Stimulated activated CD8-positive, alpha-beta memory T cell treated with anti-CD3 and anti-CD28 coated beads, Interleukin-2, amount 100 ng/mL, for 48 hours (primary cell): ENCODE data around the gene PRND.
A peak's percentile ranks its signal among the peaks of the same experiment; 100 is the strongest.
"Not testable (repeated sequence)": the region's sequence is repeated elsewhere in the genome, so short reads cannot be mapped to it uniquely, and the experiment has no call there.

Experiments used
- DNase-seq, 2 donors: peaks; one replicate each; pipeline ENCODE4 v3.0.0-alpha.2; 2020; ENCODE audit warnings: low read depth in 2 of 2

PRND gene

DNA sequence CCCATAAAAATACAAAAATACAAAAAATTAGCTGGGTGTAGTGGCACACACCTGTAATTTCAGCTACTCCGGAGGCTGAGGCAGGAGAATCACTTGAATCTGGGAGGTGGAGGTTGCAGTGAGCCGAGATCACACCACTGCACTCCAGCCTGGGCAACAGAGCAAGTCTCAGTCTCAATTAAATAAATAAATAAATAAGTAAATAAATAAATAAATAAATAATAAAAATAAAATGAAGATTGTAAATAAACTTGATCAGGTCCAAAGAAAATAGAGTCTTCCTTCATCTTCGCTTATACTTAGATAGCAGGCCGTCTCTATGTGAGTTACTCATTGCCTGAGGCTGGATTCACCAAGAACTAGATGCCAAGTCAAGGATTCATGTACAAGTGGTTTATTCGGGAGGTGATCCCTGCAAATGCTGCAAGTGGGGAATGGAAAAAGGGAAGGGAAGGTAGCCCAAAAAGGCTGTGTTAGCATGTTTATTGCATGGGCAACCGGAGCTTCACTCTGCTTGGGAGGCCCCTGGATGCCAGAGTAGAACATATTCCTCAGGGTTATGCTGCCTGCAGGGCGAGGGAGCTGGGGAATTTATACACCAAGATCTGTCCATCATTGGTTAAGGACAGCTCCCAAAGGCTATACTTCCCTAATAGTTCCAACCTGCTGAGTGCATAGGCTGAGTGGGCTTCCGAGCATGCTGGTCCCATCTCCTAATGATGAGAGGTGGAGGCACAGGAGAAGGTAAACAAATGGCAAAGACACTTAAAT, 16.3 kb downstream of the PRND start:
- no peak for DNase-seq

DNA sequence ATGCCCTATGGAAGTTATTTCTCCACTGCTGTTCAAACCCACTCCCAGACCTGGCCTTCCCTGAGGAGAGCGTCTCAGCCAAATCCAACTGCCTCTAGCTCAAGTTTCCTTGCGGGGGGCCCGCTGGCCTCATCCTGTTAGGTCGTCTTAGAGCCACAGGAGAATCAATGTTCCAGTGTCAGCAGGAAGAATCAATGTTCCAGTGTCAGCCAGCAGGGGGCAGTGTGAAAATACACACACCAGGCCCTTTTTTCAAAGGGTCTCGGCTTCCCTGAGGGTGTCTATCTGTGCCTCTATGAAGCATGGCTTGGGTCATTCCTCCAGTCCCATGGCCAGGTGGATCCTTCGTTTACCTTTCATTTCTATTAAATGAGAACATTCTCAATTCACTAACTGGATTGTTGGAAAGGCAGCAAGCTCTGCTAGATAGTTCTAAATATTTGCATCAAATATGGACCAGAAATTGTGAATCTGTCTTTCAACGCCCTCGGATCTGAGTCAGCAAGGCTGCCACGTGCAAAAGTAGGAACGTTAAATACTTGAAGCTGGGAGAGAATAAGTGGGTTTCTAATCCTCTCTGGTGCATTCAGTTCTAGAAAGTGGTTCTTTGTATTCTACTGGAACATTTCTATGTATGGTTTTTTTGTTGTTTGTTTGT, 19.2 kb downstream of the PRND start:
- peak; percentile 49 to 55 for DNase-seq

DNA sequence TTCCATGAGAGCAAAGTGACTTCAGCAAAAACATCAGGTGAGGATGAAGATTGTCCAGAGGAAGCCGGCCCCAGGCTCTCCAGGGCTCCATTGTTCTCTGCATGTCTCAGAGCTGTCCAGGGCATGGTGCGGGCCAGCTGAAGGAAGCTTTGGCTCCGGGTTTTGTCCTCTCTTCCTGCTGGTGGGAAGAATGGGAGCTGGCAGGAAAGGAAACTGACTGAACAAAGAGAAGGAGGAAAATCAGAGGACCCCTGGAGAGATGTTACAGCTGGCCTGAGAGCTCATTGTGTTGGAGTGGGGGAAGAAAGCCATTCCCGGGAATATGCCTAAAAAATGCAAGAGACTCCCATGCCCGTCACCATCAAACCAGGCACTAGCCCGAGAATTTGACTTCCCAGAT, 27.1 kb downstream of the PRND start:
- DNase-seq: no peak

DNA sequence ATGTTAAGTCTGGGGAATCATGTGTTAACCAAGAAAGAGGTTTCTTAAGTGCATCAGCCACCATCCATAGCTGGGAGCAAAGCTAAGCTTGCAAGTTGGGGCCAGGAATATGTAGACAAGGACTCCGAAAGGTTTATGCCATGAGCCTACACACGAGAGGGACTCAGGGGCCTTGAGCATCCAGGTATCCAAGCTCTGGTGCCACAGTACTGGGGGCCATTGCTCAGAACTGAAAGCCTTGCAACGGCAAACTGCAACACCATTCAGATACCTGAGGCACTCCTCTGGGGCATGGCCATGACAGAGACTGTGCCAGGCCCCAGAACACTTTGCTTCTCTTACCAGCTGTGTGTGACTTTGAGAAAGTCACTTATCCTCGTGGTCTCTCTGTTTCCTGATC, 27.6 kb downstream of the PRND start:
- no peak for DNase-seq

DNA sequence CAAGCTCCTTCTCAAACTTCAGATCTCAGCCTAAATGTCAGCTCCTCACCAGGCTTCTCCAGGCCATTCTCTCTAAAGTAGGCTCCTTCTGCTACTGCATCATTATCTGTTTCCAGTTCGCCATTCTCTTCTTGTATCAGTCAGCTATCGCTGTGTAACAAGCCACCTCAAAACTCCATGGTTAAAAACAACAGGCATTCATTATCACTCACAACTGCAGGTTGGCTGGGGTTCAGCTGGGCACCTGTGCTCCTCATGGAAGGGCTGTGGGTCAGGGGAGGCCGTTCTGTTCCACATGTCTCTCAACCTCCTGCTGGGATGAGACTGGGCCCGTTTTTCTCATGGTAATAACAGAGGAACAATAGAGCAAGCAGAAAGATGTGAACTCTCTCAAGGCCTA, 28.7 kb downstream of the PRND start:
- DNase-seq: no peak

DNA sequence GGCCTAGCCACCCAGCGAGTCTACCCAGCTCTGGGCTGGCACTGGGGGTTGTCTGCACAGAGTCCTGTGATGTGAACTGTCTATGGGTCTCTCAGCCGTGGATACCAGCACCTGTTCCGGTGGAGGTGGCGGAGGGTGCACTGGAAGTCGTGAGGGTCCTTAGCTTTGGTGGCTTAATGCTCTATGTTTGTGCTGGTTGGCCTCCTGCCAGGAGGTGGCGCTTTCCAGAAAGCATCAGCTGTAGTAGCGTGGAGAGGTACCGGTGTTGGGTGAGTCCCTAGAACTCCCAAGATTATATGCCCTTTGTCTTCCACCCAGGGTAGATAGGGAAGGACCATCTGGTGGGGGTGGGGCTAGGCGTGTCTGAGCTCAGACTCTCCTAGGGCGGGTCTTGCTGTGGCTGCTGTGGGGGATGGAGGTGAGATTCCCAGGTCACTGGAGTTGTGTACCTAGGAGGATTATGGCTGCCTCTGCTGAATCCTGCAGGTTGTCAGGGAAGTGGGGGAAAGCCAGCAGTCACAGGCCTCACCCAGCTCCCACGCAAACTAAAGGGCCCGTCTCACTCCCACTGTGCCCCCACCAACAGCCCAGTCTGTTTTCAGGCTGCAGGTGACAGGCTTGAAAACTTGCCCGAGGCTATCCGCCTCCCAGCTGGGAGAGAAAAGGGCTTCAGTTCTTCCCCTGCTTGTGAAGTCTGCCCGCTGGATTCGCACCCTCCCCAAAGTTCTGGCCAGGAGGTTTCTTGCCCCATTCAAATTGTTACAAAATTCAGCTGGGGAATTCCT, 37.6 kb downstream of the PRND start:
- DNase-seq: peak; percentile 20 to 41

DNA sequence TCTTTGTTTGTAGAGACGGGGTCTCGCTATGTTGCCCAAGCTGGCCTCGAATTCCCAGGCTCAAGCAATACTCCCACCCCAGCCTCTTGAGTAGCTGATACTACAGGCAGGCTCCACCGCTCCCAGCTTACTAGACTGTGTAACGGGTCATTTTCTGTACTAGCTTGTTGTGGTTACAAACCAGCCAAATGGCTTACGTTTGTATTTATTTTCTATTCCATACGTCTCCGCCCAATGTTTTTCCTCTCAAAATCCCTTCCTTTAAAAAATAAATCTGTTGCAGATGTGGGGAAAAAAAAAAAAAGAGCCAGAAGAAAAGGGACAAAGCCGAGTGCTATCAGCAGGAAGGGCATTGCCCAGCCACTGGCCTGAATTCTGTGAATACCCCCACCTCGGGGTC, 41.6 kb downstream of the PRND start:
- DNase-seq: no peak

DNA sequence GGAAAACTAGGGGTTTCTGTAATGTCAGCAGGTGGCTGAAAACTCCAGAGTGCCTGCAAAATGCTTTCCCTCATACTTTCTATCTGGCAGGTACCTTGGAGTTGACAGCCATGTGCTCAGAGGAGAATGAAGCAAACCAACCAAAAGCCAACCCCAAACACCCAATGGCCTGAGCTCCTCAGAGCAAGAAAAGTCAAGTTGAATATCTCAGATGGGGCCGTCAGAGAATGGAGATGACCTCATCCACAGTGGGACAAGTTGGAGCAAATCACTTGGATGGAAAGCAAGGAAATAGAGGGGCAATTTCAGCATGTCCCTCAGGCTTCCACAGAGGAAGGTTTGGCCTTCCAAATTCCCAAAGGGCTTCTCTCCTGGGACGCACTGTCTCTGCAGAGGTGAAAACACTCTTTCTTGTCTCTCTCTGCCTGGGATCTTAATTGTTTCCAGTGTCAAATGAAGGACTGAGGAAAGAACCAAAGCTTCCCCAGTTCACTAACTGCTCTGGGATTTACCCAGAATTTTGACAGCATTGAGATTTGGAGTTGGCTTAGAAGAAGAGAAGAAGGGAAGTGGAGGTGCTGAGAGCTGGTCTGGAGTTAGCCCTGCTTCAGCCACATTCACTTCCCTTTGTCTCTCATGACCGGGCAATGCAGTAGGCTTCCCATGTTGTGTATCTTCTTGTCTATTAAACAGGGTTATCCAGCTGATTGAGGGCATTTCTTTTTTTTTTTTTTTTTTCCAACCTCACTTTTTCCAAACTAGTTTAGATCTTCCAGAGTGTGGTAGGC, 42.2 kb downstream of the PRND start:
- no peak for DNase-seq

DNA sequence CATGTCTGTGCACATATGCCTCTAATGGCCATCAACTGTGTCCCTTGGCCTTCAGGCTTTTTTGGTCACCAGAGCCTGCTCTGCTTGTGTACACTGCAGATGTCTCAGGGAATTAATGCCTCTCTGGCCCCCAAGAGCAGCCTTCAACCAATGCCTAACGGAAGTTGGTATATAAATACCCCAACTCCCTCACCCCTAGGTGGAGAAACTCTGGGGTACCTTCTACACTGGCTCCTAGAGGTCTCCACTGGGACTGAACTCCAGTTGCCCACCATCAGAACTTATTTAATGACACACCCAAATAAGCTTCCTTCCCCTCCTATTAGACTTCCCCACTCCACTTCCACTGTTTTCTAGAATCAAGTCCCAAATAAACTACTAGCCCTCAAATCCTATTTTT, 43.1 kb downstream of the PRND start:
- DNase-seq: no peak

DNA sequence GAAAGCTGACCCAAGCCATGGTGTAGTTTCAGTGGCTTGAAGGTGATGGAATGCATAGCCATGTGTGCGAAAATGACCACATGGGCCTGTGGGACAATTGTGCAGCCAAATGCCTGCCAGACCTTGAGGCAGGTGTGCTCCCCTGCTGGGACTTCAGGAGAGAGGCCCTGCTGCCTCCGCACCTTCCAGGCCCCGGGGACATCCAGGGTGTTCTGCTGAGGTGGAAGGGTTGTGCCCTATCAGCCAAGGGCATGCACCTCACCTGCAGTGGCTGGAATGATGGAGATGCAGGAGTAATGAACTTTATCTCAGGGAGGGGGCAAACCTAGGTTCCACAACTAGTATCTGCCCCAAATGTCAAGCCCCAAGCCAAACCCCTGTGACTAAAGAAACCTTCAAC, 44.0 kb downstream of the PRND start:
- no peak for DNase-seq

DNA sequence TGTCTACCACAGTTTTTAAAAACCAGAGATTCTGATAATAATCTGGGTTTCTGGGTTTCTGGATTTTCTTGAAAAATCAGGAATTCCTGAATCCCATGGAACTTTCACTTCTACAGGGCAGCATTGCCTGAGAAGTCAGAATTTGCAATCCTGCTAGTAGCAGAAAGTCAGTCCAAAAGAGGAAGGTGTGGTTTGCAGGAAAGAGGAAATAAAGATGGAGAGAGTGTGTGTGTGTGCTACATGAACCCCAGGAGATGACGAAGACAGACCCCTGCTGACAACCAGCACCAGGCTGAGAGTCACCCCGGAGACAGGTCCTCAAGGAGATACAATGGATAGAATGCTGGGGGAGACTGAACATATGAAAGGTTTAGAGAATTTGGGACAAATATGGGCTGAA, 44.9 kb downstream of the PRND start:
- no peak for DNase-seq

DNA sequence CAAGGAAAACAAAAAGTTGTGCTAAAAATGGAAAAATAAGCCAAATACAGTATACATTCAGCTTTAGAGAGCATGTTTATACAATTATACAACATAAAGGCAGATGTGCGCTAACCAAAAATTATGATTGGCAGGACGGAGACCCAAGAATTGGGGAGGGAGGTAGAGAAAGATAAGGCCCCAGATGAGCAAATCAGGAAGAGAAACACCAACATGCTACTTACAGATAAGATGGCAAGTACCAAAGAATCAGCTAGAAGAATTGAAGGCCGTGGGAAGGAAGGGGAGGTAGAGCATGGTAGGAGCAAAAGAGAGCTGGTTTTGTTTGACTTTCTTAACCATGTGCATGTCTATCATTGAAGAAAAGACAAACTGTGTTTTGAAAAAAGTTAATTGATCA, 45.4 kb downstream of the PRND start:
- DNase-seq: no peak

DNA sequence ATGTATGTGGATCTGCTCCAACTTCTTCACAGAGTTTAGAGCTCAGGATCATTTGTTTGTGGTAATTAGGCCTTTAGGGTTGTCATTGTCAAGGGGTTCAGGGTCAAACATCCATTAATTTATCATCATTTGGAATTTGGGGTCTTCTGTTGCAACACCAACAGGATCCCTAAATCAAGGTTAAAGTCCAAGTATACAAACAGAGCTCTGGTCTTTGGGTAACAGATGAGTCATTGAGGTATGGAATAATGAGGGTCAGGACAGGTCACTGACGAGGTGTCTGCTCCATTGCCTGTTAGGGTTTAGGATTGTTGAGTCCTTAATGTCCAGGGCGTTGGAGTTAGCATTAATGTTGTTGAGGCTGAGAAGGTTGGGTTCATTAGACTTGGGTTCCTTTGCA, 47.6 kb downstream of the PRND start:
- no peak for DNase-seq

DNA sequence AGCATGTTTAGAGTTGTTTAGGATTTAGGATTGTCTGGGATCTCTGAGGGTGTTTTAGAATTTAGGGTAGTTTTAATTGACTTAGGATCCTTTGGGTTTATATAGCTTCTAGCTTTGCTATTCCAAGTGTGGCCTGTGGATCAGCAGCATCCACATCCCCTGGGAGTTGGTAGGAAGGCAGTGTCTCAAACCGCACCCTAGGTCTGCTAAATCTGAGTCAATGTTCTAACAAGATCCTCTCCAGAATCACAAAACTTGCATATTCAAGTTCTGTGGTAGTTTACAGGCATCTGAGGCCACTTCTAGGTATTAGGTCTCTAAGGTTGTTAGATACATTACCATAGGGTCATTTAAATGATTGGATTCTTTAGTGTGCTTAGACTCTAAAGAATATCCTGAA, 48.3 kb downstream of the PRND start:
- DNase-seq: no peak

DNA sequence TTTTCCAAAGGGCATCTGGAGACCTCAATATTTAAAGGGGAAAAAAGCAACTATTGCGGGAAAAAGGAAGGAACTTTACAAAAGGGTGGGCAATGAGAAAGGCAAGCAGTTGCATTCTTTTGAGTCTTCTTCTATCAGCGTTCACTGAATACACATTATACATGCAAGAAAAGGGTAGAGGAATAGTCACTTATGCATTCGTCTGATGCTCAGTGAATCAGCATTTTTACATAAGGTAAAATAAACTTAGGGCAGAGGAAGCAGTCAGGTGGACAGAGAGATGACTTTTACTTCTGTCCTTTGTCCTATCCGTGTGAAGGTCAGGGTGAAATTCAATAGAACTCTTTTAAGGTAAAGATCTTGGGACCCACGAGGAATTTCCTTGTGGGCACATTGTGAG, 49.3 kb downstream of the PRND start:
- no peak for DNase-seq

DNA sequence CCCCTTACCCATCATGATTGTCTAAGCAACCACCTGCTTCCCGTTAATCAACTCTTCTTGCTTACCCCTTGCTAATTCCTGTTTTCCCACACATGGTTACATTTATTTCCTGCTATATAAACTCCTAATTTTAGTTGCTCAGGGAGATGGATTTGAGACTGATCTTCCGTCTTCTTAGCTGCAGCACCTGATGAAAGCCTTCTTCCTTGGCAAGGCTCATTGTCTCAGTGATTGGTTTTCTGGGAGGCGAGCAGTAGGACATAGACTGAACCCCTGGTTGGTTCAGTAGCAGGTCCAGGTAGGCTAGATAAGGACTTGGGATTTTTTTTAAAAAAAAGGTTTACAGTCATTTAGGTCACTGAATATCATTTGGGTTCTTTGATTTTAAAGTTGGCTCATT, 50.4 kb downstream of the PRND start:
- DNase-seq: no peak

DNA sequence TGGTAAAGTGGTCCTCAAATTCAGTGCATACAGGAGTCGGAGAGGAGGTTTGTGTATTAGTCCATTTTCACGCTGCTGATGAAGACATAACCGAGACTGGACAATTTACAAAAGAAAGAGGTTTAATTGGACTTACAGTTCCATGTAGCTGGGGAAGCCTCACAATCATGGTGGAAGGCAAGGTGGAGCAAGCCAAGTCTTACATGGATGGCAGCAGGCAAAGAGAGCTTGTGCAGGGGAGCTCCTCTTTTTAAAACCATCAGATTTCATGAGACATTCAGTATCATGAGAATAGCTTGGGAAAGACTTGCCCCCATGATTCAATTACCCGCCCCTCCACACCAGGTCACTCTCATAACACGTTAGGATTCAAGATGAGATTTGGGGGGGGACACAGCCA, 51.3 kb downstream of the PRND start:
- DNase-seq: not testable (repeated sequence)

DNA sequence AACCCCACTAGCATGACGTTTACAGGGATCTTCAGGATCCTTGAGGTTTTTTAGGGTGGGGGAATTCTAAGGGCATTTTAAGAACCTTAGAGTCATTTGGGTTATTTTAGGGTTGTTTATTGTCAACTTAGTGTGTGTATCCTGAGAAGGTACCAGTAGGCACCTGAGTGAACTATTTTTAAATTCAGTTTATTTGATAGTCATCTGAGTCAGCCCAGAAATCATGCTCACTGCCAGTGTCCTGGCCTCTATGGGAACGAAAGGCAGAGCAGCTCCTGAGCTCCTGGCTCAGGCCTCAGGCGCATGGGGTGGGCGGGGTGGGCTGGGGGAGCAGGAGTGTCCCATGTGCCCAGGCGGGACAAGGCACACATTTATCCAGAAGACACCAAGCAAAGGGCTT, 52.0 kb downstream of the PRND start:
- DNase-seq: no peak

DNA sequence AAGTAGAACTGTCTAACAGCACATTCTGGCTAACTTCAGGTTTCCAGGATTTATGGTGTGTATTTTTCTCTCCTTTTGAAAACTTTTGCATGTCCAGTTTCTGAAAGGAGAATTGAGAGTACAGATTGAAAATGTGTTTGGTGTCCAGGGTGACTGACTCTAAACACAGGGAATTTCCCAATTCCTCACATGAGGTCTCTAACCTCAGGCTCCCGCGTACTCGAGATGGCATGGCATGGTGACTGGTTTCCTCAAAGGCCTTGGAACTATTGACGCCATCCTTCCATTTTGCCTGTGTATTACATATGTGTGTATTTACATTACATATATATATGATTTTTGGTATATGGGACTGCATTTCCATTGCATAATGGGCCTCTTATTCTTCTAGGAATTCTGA, 52.5 kb downstream of the PRND start:
- no peak for DNase-seq

DNA sequence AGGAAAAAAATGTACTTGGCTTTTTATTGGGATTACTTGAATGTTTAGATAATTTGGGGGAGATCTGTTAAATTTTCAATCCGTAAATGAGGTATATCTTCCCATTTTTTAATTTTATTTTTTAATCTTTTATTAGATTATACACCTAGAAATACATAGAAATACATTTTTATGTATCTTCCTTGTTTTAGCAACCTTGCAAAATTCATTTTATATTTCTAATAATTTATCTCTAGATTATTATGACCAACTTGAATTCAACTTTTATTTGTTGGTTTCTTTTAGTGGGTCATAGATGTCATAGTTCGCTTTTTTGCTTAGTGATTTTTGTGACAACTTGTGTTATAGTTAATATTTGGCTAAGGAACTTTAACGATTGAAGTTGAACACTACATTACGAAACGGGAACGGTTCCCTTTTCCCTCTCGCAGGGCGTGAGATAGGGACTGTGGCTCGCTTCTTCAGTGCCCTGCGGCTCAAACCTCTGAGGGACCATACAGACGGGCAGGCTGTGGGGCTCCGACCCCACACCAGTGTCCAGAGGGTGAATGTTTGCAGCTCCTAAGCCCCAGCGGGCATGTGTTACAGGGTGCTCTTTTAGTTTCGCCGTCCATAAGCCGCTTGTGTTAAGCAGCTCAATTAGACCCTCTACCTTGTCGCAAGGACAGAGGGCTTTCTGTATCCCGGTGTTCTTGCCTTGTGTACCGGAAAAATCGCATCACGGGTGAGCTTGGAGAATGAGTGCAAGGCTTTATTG, 53.8 kb downstream of the PRND start:
- DNase-seq: no peak

DNA sequence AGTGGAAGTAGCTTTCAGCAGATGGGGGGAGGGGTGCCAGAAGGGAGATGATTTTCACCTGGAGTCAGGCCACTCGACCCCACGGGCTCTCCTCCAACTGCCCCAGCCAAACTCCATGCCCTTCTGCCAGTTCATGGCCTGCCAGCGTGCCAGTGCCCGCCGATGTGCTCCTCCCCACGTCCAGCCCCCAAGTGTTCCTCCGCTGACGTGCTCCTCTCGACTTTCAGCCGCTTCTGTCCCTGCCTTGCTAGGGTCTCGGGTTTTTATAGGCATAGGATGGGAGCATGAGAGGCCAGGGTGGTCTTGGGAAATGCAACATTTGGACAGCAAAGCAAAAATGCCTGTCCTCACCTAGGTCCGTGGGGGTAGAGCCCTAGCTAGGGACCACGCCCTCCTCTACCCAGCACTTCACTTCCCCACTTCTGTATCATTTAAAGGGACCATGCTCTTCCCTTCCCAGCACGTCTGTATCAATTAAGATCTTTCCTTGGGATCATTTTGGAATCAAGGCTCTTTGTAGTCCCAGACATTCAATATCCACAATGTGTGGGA, 54.4 kb downstream of the PRND start:
- no peak for DNase-seq
